Middle frontal gyrus (tissue), 1 donor: ENCODE measurements around the gene CLIC2.
"Not testable (repeated sequence)": the region's sequence is repeated elsewhere in the genome, so short reads cannot be mapped to it uniquely, and the experiment has no call there.

Experiments
- DNase-seq: peaks from one replicate; pipeline ENCODE4 v3.0.0-alpha.2; 2015; ENCODE audit warnings: low spot score; ENCODE audit errors: extremely low spot score

Gene CLIC2

DNA sequence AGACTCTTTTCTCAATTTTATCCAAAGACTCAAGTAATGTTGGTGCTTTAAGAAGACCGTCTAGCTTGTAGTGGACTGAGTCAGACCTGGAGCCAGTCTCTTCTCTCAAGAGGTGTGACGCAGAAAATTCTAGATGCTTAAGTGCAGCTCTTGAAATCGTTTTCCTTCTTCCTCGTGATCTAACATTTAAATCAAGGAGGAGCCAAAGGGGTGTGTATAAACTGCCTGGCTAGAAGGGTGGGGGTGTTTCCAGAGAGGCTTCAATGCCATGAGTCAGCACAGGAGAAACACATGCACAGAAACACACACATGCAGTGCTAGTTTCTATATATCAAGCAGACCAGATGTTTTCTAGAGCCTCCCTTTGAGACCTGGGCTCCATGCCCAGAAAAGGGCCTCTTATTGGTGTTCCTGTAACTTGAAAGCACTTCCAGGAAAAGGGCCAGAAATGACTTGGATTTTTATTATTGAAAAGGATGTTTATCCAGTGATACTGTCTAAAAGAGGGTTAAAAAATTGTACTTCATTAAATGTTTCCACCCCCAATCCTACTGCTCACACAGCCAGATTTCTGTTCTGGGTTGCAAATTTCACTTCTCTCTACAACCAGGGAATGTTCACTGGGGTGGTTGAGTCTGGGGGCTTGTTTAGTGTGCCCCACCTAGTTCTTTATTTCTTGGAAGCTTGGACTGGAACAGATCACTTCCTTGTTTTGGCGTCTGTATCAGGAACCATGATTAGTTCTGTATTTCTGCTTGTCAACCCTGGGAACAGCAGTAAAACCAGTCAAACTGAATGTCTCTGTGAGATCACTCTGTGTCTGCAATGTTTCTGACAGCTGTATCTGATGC is at the start of gene CLIC2:
TSS of gene CLIC2 (minus strand) at position 129 of the 851 bp plus-strand sequence. CDS start 187 bp downstream, outside the sequence.
- DNase-seq, result no peak

- DNase-seq, result not testable (repeated sequence)
Measured at GRCh38 chrX:155382529-155382967, 48.1 kb upstream of the CLIC2 start.

GRCh38 chrX:155381843-155382528 is 47.6 kb upstream of the CLIC2 start, which contains the start of gene F8A2:
TSS of gene F8A2 (plus strand) at chrX:155382095. CDS start at chrX:155382115, 20 bp downstream.
- not testable (repeated sequence) for DNase-seq

- DNase-seq, result not testable (repeated sequence)
Measured at GRCh38 chrX:155379802-155380201, 45.4 kb upstream of the CLIC2 start.

DNA sequence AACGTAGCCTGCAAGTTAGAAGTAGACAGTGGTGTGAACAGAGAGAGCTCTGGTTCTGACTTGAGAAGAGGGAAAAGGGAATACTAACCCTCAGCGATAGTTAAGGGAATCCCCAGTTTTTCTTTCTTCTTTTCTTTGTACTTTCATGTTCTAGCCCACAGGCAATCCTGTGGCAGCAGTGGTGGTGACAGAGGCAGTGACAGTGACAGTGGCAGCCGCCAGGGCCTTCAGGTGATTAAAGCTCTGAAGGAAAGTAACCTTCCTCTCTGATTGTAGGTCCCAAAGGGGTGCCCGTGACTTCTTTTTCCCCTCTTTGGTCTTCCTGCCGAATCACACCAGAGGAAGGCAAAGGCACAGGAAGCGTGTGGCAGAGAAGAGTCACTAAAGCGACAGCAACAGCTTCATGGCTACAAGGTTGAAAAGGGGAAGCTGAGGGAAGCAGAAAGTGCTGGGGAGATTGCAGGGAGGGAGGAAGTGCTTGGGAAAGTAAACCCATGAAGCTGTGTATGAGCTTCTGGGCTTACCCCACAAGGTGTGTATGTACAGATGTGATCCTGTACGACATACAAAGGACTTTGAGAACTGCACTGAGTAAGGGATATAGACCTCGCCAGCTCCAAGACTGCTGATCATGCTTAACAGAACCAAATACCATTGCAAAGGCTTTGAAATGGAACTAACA is 39.5 kb upstream of the CLIC2 start:
- DNase-seq, result not testable (repeated sequence)

DNA sequence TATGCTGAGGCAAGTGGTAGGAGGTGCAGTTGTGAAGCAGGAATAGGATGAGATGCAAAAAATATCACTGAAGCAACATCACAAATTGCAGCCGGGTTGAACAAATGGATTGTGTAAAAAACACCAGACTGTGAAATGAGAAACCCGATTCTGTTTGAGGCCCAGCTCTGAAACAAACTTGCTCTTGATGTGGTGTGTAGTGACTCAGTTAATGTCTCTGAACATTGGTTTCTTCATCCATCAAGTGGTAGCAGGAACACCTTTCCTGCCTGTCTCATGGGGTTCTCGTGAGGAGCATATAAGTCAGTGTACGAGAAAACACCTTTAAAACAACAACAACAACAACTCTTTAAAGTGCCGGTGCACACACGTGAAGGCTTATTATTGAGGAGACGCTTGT is 29.3 kb upstream of the CLIC2 start:
- DNase-seq, result not testable (repeated sequence)

DNA sequence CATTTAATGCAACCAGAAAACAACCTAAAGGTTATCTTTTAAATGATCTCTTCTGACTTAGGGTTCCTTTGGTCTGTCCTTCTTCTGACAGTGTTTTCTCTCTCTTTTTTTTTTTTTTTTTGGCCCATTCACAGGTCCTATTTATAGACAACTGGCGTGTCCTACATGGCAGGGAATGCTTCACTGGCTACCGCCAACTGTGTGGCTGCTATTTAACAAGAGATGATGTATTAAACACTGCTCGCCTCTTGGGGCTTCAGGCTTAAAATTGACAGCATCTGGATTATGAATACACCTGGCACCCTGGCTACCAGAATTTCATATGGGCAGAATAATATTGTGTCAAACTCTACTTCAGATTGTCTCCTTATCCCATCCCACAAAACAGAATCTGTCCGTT is 15.0 kb upstream of the CLIC2 start:
- DNase-seq, result not testable (repeated sequence)

DNA sequence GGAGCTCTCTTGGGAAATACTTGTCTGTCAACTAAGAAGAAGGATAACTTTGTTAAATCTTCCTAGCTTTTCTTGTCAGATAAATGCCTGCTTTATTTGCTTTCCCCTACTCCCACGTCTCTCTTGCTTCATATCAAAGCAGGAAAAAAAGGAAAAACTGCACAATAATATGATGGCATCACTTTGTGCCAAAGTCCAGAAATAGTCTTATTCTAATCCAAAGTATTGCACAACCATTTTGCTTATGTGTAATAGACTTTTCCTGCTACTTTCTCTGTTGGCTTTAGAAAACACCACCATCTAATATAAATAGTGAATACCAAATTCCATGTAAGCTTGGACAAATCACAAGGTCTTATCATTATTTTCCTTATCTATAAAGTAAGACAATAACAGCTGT is 11.3 kb upstream of the CLIC2 start:
- not testable (repeated sequence) for DNase-seq

GRCh38 chrX:155335337-155335712 is 911 bp upstream of the CLIC2 start:
- DNase-seq, result not testable (repeated sequence)

- no peak for DNase-seq
Measured at GRCh38 chrX:155333544-155334100, 792 bp downstream of the CLIC2 start.

DNA sequence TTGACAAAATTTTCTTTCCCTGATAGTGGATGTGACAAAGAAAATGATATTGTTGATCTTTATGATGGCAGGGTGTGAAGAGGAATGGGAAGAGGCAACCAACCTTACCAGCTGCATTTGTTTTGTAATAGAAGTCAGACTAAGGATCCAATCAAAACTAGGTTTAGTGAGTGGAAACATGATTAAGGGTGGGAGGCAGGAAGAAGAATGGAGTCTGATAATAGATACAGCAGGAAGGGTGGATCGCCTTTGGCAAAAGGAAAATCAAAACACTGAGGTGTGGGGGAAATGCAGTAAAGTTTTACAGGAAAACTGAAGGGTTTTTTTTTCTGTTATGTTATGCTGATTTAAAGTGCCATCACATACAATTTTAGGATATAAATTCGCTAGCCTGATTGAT is 3.4 kb downstream of the CLIC2 start:
- no peak for DNase-seq

DNA sequence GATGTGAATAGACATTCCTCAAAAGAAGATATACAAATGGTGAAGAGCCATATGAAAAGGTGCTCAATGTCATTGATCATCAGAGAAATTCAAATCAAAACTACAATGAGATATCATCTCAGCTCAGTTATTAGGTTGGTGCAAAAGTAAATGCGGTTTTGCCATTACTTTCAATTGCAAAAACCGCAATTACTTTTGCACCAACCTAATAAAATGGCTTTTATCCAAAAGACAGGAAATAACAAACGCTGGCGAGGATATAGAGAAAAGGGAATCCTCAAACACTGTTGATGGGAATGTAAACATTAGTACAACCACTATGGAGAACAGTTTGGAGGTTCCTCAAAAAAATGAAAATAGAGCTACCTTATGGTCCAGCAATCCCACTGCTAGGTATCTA is 5.1 kb downstream of the CLIC2 start:
- DNase-seq, result no peak

- DNase-seq, result no peak
Measured at GRCh38 chrX:155326610-155327009, 7.8 kb downstream of the CLIC2 start.

GRCh38 chrX:155314260-155314659 is 20.2 kb downstream of the CLIC2 start:
- DNase-seq, result no peak

- no peak for DNase-seq
Measured at GRCh38 chrX:155313766-155314165, 20.6 kb downstream of the CLIC2 start.

DNA sequence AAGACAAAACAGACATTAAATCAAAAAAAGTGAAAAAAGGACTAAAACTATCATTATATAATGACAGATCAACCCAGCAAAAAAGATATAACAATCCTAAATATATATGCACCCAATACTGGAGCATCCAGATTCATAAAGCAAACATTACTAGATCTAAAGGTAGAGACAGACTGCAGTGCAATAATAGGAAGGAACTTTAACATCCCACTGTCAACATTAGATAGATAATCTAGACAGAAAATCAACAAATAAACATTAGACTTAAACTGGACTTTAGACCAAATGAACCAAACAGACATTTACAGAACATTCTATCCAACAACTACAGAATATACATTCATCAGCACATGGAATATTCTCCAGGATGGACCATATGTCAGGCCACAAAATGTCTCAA is 40.6 kb downstream of the CLIC2 start:
- no peak for DNase-seq

- DNase-seq, result no peak
Measured at GRCh38 chrX:155279873-155280272, 54.5 kb downstream of the CLIC2 start.

DNA sequence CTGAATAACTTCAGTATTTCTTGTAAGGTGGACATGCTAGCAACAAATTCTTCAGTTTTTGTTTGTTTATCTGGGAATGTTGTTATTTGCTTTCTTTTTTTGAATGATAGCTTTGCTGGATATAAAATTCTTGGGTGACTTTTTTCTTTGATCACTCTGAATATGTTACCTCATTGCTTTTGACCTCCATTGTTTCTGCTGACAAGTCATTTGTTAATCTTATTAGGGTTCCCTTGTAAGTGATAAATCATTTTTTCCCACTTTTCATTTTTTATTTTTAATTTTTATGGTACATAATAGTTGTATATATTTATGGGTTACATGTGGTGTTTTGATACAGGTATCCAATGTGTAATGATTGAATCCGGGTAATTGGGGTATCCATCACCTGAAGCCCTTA is 63.4 kb downstream of the CLIC2 start:
- DNase-seq, result no peak

DNA sequence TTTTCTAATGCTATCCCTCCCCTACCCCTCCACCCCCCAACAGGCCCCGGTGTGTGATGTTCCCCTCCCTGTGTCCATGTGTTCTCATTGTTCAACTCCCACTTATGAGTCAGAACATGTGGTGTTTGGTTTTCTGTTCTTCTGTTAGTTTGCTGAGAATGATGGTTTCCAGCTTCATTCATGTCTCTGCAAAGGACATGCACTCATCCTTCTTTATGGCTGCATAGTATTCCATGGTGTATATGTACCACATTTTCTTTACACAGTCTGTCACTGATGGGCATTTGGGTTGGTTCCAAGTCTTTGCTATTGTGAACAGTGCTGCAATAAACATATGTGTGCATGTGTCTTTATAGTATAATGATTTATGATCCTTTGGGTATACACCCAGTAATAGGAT is 66.4 kb downstream of the CLIC2 start:
- not testable (repeated sequence) for DNase-seq

DNA sequence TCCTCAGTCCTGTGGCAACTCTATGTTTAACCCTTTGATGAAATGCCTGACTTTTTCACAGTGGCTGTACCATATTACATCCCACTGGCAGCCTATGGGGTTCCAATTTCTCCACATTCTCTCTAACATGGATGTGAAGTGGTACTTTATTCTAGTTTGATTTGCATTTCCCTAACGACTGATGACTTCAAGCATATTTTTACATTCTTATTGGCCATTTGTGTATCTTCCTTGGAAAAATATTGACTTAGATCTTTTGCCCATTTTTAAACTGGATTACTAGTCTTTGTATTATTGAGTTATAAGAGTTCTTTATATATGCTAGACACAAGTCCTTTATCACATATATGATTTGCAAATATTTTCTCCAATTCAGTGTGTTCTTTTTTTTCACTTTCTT is 68.0 kb downstream of the CLIC2 start:
- no peak for DNase-seq

GRCh38 chrX:155263854-155264628 is 70.4 kb downstream of the CLIC2 start, which contains the start of gene RAB39B:
TSS of gene RAB39B (minus strand) at chrX:155264491. CDS start at chrX:155264288, 203 bp downstream.
- peak; percentile 42 for DNase-seq
